GM12878 (cell line): ENCODE measurements around the gene PLA2G4E. TPM values are rescaled to one million over a fixed set of nuclear protein-coding genes. Genes with fewer than 3 reads are reported as not detected.
A peak's percentile ranks its signal among the peaks of the same experiment; 100 is the strongest.

Experiments
- ATAC-seq: fragments of 200-7000 bp; cut with Tn5 transposase; 3 replicates; pipeline ENCODE4 v1.9.1; 2020; ENCODE audit warnings: mild to moderate bottlenecking, moderate library complexity
- BruUV-seq: library from RNA; stranded (reverse); fragments of 400-500 nt; replicated peaks from 2 replicates; lab custom pipeline; 2021; lab: Mats Ljungman, UMichigan
- CTCF ChIA-PET: fragments of 300-600 bp; sonication (Branson Sonifier 250); formaldehyde crosslinking; extraction: SDS; loops from one replicate; lab custom pipeline; 2021; ENCODE audit warnings: inconsistent platforms; lab: Yijun Ruan, JAX
- POLR2A ChIA-PET: fragments of 350-600 bp; formaldehyde crosslinking; extraction: SDS; loops from one replicate; lab custom pipeline; 2021; ENCODE audit warnings: inconsistent platforms; lab: Charles Lee
- RAD21 ChIA-PET: fragments of 300-600 bp; sonication (Branson Sonifier 250); formaldehyde crosslinking; loops from one replicate; lab custom pipeline; 2023; ENCODE audit warnings: antibody characterized with exemption; ENCODE audit not compliant: unreplicated experiment; lab: Charles Lee
- SMC1A ChIA-PET: fragments of 300-600 bp; sonication (Branson Sonifier 250); formaldehyde crosslinking; loops from one replicate; lab custom pipeline; 2023; ENCODE audit not compliant: unreplicated experiment, uncharacterized antibody; lab: Charles Lee
- DNase-seq: peaks from one replicate; pipeline ENCODE4 v3.0.0-alpha.2; 2011; ENCODE audit warnings: low read depth, low spot score
- FAIRE-seq: peaks from 3 replicates; lab custom pipeline; 2011; peaks lifted over from hg19 to GRCh38; lab: Jason Lieb, UNC
- H2AFZ ChIP-seq: 2 replicates; pipeline ENCODE4 v1.6.0; 2011; ENCODE audit warnings: low read depth, low read length, control low read depth; ENCODE audit not compliant: control insufficient read depth
- H3K27ac ChIP-seq: 2 replicates; pipeline ENCODE4 v1.5.1; 2011; ENCODE audit warnings: control low read depth; ENCODE audit not compliant: control insufficient read depth, insufficient read depth
- H3K27me3 ChIP-seq, 2 experiments: replicated peaks in 1 of 2; 2 replicates each; pipeline versions ENCODE4 v1.6.0 to v1.6.1; 2011; ENCODE audit warnings: low read length in 1 of 2; ENCODE audit not compliant: control insufficient read depth in 2 of 2, insufficient read depth in 2 of 2
- H3K36me3 ChIP-seq, 2 experiments: 2 replicates each; pipeline ENCODE4 v1.5.1; 2011; ENCODE audit warnings: low read length in 1 of 2; ENCODE audit not compliant: control insufficient read depth in 2 of 2, insufficient read depth in 2 of 2
- H3K4me1 ChIP-seq: 2 replicates; pipeline ENCODE4 v1.6.1; 2011; ENCODE audit warnings: mild to moderate bottlenecking, low read length, moderate library complexity, mixed read lengths; ENCODE audit not compliant: control insufficient read depth, insufficient read depth
- H3K4me2 ChIP-seq: 2 replicates; pipeline ENCODE4 v1.6.0; 2011; ENCODE audit warnings: control low read depth; ENCODE audit not compliant: control insufficient read depth, insufficient read depth
- H3K4me3 ChIP-seq: fragments of 200-600 bp; sonication (generic); 2 replicates; pipeline ENCODE4 v1.5.1; 2016
- H3K79me2 ChIP-seq: 2 replicates; pipeline ENCODE4 v1.6.0; 2011; ENCODE audit warnings: low read length; ENCODE audit not compliant: control insufficient read depth, insufficient read depth
- H3K9ac ChIP-seq: 2 replicates; pipeline ENCODE4 v1.8.0; 2011; ENCODE audit warnings: low read length, control low read depth, mixed read lengths; ENCODE audit not compliant: control insufficient read depth, insufficient read depth
- H3K9me3 ChIP-seq: replicated peaks from 3 replicates; pipeline ENCODE4 v1.5.1; 2011; ENCODE audit warnings: mild to moderate bottlenecking, low read length; ENCODE audit not compliant: control insufficient read depth, insufficient read depth
- H4K20me1 ChIP-seq: 2 replicates; pipeline ENCODE4 v1.6.0; 2011; ENCODE audit not compliant: control insufficient read depth, insufficient read depth
- POLR2AphosphoS5 ChIP-seq: IDR thresholded peaks from 2 replicates; pipeline ENCODE4 v1.6.1; 2011; ENCODE audit warnings: mild to moderate bottlenecking, low read length, inconsistent platforms
- WGBS: methylation state at CpG from one replicate; pipeline ENCODE4 v1.1.6; 2016; ENCODE audit warnings: low lambda C conversion rate; ENCODE audit not compliant: insufficient replicate concordance, insufficient coverage; ENCODE audit errors: missing lambda C conversion rate; 5-methylcytosine and 5-hydroxymethylcytosine counted together
- in situ Hi-C: fragments of 300-500 bp; cut with MboI; formaldehyde crosslinking; loops from 9 replicates; pipeline ENCODE4 v1.14.3; 2018; ENCODE audit warnings: mixed read lengths
- intact Hi-C: fragments of 100-400 bp; cut with micrococcal nuclease; formaldehyde crosslinking; loops from one replicate; pipeline ENCODE4 v1.14.2; 2022; ENCODE audit not compliant: unreplicated experiment
- polyA plus RNA-seq, 11 experiments: library from polyadenylated mRNA; depleted of rRNA in 4 of 11; unstranded in 6 of 11; stranded (reverse) in 5 of 11; fragments of >200 nt; fragmentation: Nextera tagmentation in 4 of 11; fragmentation: Illumina TruSeq in 1 of 11; extraction: Ambion mirVana in 4 of 11; extraction: Trizol in 1 of 11; gene quantifications; 1 replicate in 1 of 11; 2 replicates in 10 of 11; pipeline versions ENCODE4 v1.2.1 to v1.2.3, GENCODE V29; 2011 to 2016; ENCODE audit warnings: inconsistent platforms in 2 of 11, missing spikeins in 2 of 11, low read depth in 1 of 11
- total RNA-seq, 4 experiments: library from RNA; depleted of rRNA in 3 of 4; stranded (reverse); fragments of >200 nt in 3 of 4; fragmentation: Illumina TruSeq in 1 of 4; extraction: Trizol in 1 of 4; gene quantifications; 2 replicates each; pipeline versions ENCODE4 v1.2.1 to v1.2.3, GENCODE V29; 2013 to 2021
- TF ChIP-seq, protein P1 (sequence below): fragments of 450-650 bp; IDR thresholded peaks from 2 replicates; pipeline ENCODE4 v1.6.1; 2017; ENCODE audit warnings: borderline replicate concordance

Gene PLA2G4E
- total and polyA plus RNA-seq, 10 of the 15 experiments (the other 5 are each of a cell fraction or from before 2014, with no cell fraction given), result 0.05 to 0.32 (median 0.06) TPM; not detected in 5

DNA sequence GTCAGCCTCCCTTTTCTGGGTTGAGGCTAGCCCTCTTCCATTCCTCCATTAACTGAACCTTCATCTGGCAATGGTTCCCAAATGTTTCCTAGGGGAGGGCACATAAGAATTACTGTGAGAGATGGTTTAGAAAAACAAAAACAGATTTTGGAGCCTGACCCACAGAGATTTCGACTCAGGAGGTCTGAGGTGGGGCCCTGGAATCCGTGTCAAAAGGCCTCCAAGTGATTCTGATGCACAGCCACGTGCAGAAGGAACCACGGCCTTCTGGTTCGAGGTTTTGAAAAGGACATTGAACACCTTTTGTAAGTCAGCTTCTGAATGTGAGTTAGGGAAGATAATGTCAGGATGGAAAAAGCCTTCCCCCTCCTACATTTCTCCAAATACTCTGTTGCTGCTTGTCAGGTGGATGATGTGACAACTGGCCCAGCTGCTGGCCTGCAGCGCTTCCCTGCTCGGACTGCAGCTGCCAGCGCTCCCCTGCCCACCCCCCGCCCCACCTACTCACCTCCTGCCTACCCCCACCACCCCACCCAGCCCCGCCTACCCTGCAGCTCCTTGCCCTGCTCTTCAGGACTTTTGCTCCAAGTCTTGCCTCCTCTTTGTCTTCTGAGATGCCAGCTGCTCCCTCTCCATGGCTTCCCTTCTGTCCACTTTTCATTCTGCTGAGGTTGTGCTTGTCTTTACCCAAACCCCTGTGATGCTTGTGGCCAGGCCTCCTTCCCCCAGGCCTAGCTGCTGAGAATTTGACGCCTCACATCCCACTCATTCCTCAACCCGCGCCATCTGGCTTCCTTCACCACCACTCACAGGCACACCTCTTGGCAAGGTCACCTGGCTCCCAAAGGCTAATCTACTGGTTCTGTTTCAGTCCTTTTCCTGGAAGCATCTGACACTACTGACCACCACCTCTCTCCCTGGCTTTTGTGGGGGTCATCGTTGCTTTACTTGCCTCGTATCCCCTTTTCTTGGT is 55.1 kb downstream of the PLA2G4E start:
- Histone ChIP-seq H3K27ac (peak overlapping the region; percentile 100), H4K20me1 (no peaks in the 10 kb centered on the region), H3K4me3 (peak overlapping the region; percentile 55; the same call in 1 of the 2 replicates), H3K9me3 (no peaks in the 10 kb centered on the region), H3K4me1 (peaks cover 35% of the 10 kb centered on the region), H3K79me2 (peaks cover 88% of the 10 kb centered on the region), H3K36me3 (peaks cover 0 to 18% of the 10 kb centered on the region in 2 experiments; a peak in 2 of 4 replicates), H2AFZ (no peak overlapping the region), H3K9ac (no peak overlapping the region), H3K4me2 (peak overlapping the region; percentile 91), H3K27me3 (no peaks in the 10 kb centered on the region)
- ChIA-PET SMC1A (interaction anchor here (1.8 to 9.7 kb wide), 3 partner anchors 10 to 61 kb away, joined by 3 to 179 read pairs (median 59); no protein-coding TSS in a partner anchor), POLR2A (interaction anchor here (0.9 to 7.2 kb wide), 3 partner anchors 10 to 33 kb away, joined by 3 to 67 read pairs (median 3); no protein-coding TSS in a partner anchor), RAD21 (interaction anchor here (1.1 to 9.0 kb wide), 2 partner anchors 30 to 36 kb away, joined by 8 to 97 read pairs; no protein-coding TSS in a partner anchor), CTCF (interaction anchor here (0.8 to 3.5 kb wide), 5 partner anchors 8 to 62 kb away, joined by 3 to 13 read pairs (median 3); no protein-coding TSS in a partner anchor)
- intact Hi-C loops, result no loop called here
- no peak for DNase-seq
- in situ Hi-C loops, result no loop called here
- 96% methylated on average over 10 of the region's 15 CpGs for WGBS
- ATAC-seq, result no peak
- TF ChIP-seq, protein P1, sequence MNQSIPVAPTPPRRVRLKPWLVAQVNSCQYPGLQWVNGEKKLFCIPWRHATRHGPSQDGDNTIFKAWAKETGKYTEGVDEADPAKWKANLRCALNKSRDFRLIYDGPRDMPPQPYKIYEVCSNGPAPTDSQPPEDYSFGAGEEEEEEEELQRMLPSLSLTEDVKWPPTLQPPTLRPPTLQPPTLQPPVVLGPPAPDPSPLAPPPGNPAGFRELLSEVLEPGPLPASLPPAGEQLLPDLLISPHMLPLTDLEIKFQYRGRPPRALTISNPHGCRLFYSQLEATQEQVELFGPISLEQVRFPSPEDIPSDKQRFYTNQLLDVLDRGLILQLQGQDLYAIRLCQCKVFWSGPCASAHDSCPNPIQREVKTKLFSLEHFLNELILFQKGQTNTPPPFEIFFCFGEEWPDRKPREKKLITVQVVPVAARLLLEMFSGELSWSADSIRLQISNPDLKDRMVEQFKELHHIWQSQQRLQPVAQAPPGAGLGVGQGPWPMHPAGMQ, result no peak
- TF ChIP-seq POLR2AphosphoS5, result peak; percentile 53; the same call in 1 of the 2 replicates
- no peak for FAIRE-seq
- BruUV-seq, result no TSS peak
